CD4-positive, alpha-beta T cell treated with Interleukin-12 subunit alpha and Interleukin-12 subunit beta, for 1 hour (primary cell): ENCODE data around the gene NLRX1.
A peak's percentile ranks its signal among the peaks of the same experiment; 100 is the strongest.
"Not testable (repeated sequence)": the region's sequence is repeated elsewhere in the genome, so short reads cannot be mapped to it uniquely, and the experiment has no call there.

Experiments
- DNase-seq: peaks from one replicate; pipeline ENCODE4 v3.0.0-alpha.2; 2020

NLRX1 gene

DNA sequence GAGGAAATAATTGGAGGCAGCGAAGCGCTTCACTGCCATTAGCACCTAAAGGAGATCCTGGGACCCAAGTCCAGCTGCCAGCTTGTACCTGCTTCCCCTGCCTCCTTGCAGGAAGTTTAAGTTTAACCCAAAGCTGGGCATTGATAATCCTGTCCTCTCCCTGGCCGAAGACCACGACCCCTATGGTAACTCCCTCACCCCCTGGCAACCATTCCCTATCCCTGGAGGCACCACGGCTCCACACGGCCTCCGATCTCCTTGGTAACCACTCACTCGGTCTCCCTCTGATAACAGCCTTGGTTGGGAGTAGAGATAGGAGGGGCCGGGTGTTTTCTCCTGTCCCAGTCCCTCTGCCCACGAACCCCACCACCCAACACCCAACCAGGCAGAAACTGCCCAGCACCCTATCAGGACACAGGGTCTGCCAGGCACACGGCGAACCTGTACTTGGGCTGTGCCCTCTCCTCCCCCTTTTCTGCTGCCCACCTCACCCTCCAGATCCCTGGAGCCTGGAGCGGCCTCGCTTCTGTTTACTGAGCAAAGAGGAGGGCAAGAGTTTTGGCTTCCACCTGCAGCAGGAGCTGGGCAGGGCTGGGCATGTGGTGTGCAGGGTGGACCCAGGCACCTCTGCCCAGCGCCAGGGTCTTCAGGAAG is 17.6 kb downstream of the NLRX1 start:
- no peak for DNase-seq

DNA sequence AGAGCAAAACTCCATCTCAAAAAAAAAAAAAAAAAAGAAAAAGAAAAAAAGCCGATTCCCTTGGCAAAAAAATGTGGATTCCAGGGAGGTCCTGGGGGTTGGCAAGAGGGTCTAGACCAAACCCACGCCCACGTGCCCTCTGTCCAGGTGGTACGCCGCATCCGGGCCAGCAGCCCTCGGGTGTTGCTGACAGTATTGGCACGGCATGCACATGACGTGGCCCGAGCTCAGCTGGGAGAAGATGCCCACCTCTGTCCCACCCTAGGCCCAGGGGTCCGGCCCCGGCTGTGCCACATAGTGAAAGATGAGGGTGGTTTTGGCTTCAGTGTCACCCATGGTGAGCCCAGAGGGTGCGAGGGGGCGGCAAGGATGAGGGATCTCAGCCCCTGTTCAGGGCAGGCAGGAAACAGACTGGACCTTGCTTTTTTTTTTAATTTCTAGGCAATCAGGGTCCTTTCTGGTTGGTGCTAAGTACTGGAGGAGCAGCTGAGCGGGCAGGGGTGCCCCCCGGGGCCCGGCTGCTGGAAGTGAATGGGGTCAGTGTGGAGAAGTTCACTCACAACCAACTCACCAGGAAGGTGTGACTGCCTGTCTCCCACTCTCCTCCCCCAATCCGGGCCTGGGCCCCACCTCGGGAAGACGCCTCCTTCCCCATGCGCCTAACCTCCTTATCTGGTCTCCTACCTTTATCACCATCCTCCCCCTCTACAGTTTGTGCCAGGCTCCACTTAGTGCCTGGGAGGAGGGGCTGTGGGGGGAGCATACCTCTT is 18.8 kb downstream of the NLRX1 start:
- no peak for DNase-seq

DNA sequence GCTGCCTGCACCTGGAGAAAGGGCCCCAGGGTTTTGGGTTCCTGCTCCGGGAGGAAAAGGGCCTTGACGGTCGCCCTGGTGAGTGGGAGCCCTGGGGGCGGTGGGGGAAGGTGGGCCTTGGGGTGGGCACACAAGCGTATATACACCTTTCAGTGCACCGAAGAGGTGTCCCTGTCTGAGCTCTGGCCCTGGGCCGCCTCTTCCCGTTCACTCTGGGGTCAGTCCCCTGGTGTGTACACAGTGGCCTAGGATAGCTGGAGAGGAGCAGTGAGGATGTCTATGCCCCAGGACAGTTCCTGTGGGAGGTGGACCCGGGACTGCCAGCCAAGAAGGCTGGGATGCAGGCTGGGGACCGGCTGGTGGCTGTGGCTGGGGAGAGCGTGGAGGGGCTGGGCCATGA is 19.5 kb downstream of the NLRX1 start:
- no peak for DNase-seq

DNA sequence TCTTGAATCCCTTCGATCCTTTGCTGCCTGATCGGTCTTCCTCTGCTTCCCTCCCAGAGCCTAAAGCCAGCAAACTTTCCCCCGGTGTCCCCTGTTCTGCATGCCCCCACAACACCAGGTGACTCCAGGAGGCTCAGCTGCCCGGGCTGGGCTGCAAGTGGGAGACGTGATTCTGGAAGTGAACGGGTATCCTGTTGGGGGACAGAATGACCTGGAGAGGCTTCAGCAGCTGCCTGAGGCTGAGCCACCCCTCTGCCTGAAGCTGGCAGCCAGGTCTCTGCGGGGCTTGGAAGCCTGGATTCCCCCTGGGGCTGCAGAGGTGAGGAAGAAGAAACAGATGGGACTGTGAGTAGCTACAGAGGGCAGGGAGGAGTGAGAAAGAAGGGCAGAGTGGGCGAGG is 20.4 kb downstream of the NLRX1 start:
- DNase-seq = no peak

DNA sequence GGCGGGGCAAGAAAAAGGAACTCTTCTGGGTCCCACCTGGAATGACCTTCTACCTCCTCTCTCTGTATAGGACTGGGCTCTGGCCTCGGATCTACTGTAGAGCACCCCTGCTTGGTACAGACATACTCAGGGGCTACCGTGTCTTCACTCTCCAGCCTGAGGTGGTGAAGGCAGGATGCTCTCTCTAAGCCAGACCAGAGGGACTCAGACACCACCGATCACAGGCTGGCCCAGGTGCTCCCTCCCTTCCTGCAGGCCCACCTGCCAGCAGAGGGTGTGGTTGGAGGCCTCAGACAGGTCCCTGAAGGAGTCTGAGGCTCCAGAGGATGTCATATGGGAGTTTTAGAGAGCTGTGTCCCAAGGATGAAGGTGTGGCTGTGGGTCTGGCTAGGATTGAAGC is 20.9 kb downstream of the NLRX1 start:
- DNase-seq = no peak

DNA sequence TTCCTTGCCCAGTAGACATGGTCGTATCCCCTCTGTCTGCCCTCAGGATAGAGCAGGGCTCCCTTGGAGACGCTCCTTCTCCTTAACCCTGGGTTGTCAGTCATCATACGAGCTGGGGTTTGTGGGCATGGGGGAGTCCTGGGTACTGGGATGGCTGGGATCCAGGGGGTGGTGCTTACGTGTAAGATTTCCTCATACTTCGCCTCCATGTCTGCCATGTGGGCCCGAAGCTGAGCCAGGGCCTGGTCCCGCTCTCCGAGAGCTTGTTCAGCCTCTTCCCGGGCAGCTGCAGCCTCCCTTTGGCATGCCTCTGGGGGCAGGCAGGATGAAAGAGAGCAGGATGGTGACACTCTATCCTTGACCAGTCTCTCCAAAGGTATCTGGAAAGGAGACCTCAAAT is 22.0 kb downstream of the NLRX1 start:
- DNase-seq = no peak

DNA sequence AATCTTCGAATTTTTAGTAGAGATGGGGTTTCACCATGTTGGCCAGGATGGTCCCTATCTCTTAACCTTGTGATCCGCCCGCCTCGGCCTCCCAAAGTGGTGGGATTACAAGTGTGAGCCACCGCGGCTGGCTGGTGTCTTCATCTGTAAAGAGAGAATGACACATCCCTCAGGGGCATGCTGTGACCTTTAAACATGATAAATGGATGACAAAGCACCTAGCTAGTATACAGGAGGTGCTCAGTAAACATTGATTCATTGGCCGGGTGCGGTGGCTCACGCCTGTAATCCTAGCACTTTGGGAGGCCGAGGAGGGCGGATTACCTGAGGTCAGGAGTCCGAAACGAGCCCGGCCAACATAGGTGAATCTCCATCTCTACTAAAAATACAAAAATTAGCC is 22.7 kb downstream of the NLRX1 start:
- DNase-seq = not testable (repeated sequence)

DNA sequence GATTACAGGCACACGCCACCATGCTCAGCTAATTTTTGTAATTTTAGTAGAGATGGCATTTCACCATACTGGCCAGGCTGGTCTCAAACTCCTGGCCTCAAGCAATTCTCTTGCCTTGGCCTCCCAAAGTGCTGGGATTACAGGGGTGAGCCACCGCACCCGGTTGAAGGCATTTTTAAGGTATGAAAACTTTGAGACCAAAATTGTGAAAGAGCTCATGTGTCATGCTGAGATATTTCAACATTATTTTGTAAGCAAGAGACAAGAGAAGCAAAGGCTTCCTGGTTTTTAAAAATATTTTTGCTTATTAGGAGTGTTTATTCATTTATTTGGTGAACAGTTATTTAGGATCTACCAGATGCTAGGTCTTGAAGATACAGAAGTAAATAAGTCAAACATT is 23.6 kb downstream of the NLRX1 start:
- no peak for DNase-seq

DNA sequence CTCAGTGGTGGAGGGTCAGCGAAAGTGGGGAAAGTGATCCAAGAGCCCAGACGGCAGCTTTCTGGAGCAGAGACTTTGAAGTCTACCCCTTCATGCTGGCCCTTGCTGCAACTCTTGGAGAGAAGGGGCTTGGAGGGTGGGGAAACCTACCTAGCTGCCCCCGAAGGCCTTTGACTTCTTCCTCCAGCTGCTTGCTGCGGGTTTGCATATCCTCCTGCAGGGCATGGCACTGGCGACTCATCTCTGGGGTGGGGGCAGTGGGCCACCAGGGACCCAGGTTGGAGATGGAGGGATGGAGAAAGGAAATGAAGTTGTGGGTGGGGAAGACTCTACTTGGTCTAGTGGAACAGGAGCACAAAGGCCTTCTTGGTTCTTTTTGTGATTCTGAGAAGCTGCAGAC is 24.5 kb downstream of the NLRX1 start:
- no peak for DNase-seq

DNA sequence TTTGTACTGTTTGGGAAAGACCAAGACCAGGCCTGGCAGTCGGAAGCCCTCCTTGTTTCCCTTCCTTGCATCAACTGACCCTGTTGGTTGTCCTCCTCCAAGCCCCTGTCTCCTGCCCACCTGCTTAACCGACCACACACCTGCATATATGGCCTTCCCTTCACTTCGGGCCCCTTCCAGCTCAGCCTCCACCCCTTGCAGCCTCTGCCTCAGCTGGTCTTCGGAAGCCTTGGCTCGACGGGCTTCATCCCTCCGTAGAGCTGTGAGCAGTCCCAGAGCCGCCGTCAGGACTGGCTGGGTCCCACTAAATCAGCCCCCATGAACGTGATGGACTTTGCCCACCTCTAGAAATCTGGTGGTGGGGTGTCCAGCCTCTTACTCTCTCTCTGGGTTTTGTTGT is 25.1 kb downstream of the NLRX1 start:
- DNase-seq = no peak

DNA sequence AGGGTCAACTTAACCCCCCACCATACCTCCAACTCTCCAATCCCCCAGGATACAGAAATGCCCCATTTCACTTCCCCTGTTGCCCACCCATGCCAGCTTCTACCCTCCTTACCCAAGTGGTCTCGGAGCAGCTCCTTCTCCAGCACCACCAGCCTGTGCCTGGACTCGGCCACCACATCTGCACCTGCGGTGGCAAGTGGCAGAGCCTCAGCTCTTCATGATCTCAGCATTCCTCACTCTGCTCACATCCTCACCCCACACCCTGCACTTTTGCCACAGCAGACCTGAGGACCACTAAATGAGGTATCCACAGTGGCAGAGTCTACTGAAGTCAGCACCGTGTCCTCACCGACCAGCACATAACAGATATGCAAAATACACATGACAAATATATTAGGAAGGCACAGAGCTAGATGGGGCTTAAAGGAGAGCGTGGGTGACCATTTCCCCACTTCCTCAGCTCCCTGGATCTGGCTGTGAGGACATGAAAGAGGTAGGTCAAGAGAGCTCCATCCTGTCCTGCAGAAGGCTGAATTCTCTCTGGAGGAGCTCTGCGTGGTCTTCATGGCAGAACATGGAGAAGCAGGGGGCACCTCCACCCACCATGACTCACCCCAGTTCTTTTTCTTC is 26.4 kb downstream of the NLRX1 start:
- no peak for DNase-seq

DNA sequence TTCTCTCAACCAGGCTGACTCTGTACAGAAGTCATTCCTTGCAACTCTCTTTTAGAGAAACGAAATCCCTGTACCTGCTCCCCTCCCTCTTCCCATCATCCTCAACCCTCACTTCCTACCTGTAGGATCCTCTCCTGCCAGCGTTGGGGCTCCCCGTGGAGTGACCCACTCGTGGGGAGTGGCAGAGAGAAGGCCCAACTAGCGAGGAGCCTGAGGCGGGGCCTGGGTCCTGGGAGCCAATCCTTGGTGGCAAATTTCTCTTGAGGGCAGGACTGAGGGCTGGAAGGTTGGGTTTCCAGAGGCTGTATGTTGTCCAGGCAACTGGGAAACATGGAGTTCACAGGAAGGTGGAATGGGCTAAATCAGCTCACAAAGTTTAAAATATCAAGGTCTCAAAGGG is 27.2 kb downstream of the NLRX1 start:
- no peak for DNase-seq

DNA sequence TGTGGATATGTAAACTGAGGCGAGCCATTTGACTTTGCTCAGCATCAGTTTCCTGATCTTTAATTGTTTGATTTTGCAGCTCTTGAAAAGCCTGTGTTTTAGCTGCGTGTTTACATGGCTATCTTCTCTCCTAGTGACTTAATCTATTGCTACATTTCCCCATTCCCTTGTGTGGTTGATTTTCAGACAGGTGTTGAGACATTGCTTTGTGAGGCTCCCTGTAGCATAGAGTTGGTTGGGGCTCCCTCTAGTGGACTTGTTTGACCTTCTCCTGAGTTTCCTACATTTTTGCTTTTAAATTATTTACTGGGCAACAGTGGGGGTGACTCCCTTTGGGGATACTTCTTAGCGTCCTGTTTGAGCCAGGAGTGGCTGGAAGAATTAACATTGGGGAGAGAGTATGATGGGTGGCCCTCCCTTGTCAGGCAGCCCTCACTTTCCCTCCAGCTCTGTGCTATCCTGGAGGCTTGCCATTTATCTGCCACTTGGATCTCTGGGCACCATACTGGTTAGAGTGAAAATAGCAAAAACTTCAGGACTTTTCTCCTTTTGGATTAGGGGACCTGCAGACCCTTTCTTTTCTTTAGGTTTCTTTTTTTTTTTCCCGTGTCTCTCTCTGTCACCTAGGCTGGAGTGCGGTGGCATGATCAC is 28.4 kb downstream of the NLRX1 start:
- peak; percentile 85 for DNase-seq

DNA sequence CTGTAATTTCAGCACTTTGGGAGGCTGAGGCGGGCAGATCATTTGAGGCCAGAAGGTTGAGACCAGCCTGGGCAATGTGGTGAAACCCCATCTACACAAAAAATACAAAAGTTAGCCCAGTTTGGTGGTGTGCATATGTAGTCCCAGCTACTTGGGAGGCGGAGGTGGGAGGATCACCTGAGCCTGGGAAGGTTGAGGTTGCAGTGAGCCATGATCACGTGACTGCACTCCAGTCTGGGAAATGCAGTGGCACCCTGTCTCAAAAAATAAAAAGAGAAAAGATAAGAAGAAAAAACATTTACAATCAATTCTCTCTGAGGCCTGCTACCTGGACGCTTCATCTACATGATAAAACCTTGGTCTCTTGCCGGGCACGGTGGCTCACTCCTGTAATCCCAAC is 30.4 kb downstream of the NLRX1 start:
- no peak for DNase-seq

DNA sequence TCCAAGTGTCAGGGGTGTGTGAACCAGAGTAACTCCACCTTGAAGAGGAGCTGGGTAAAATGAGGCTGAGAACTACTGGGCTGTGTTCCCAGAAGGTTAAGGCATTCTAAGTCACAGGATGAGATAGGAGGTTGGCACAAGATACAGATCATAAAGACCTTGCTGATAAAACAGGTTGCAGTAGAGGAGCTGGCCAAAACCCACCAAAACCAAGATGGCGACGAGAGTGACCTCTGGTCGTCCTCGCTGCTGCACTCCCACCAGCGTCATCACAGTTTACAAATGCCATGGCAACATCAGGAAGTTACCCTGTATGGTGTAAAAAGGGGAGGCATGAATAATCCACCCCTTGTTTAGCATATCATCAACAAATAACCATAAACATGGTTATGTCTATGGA is 32.7 kb downstream of the NLRX1 start:
- DNase-seq = not testable (repeated sequence)

DNA sequence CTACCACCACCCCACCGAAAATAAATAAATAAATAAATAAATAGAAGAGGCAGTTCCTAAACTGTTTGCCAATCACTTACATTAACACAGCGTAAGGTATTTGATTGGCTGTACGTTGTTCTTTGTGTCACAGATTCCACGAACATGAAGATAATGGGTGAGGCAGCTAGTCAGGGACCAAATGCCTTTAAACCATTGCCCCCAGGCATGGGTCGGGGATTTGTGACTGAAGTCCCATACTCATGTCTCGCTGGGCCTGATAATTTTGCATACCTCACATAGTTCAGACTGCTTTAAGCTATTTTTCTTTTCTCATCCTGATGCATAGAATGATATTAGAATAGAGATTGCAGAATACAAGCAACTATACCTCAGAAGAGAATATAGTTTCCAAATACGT is 34.0 kb downstream of the NLRX1 start:
- DNase-seq = no peak

DNA sequence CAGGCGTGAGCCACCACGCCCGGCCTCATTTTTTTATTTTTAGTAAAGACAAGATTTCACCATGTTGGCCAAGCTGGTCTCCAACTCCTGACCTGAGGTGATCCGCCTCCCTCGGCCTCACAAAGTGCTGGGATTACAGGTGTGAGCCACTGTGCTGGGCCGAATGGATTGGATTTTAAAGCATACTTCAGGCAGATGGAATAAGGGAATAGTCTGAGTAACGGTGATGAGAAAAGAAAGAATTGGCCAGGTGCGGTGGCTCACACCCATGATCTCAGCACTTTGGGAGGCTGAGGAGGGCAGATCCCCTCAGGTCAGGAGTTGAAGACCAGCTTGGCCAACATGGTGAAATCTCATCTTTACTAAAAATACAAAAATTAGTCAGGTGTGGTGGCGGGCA is 35.5 kb downstream of the NLRX1 start:
- no peak for DNase-seq

DNA sequence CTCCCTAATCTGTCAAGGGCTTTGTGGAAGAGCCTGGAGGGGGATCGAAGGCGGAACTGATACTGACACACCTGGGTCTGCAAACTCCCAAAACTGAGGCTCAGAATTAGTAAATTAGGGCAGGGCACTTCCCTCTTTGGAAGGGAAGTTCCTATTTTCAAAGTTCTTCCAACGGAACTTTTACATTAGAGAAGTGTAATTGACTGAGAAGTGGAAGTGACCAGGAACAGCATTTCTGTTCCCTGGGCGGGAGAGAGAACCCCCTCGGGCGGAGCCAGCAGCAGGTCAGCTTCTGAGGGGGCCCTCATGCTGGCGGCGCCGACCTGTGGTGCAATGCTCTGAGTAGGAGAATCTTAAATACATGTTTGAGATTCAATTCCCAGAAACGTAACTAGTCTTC is 36.6 kb downstream of the NLRX1 start:
- no peak for DNase-seq

DNA sequence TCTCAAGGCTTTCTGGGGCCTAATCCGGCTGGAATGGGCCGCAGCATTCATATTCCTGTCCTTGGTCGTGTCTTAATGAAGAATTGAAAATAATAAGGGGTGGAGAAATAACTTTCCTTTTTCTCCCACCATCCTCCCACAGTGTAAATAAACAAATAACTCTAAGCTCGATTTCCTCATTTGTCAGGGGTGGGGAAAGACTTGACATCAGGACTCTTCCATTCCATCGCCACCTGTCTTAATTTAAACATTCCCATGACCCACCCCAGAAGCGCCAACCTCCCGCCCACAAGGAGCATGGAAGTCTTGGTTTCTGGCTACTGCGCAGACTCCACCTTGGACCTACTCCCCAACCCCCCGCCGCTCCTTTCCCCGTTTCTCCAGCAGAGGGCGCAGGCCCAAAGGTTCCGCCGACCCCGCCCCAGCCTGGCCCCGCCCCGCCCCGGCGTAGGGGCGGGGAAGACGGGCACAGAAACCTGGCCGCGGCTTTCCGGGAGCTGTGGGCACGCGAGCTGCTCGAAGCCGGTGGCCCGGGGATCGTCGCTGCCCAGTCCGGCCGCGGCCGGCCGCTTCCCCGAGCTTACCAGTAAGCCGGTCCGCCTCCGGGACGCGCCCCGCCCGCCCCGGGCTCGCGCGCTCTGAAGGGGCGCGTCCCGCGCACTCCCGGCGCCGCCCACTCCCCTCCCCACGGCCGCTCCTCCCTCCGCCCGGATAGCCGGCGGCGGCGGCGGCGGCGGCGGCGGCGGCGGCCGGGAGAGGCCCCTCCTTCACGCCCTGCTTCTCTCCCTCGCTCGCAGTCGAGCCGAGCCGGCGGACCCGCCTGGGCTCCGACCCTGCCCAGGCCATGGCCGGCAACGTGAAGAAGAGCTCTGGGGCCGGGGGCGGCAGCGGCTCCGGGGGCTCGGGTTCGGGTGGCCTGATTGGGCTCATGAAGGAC is 37.3 kb downstream of the NLRX1 start, which contains the start of gene CBL:
Gene CBL (plus strand): TSS at position 766 of the 937 bp plus-strand sequence. CDS start 79 bp downstream, at position 845.
- DNase-seq = peak; percentile 95

DNA sequence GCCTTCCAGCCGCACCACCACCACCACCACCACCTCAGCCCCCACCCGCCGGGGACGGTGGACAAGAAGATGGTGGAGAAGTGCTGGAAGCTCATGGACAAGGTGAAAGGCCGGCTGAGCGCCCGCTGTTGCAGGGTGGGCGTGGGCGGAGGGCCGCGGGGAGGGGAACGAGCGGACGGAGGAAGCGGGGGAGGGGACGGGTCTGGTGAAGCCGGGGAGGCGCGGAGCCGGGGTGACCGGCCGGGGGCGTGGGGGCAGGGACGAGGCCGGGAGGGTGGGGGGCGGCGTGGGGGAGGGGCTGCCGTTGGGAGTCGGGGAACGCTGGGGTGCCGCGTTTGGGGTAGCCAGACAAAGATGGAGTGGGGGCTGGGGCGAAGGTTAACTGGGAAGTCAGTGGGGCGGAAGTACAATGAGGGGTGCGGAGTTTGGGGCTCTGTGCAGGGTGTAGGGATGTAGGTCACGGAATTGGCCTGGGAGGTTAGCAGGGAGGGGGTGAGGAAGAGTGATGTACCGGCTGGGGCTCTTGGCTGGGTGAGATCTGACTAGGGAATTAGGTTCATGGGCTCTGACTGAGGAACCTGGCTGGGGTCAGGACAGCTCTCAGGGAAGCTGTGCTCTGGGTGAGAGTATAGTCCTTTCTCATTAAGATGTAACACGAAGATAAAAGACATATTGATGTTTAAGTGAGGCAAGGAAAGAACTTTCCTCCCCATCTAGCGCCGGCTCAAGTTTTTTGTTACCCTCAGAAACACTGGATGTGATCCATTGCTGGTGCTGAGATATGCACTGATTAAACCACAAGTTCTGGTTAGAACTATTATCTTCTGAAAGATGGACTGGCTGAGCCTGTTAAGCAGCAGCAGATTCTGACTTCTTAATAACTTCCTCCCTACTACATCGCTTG is 38.2 kb downstream of the NLRX1 start:
- peak; percentile 46 for DNase-seq

DNA sequence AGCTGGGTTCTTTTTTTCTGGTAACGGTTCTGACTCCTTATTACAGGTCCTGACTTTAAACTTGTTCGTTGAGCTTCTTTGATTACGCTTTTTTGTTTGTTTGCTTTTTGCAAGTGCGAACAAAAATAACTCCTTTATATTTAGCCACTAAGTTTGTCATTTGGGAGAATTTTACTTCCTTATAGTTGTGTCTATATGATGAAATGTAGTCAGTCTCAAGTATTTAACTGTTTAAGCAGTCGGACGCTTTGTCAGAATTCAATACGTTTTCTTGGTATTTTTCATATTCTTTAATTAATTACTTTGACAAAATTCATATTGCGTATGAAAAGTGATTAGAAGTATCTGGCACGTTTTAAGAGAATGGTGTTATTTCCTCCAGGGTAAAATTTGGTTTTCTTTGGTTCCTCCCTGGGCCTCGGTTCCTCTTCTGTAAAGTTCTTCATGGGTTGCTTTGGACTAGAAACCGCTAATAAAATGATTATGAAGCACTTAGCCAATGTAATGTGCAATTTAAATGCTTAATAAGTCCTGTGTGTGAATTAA is 39.0 kb downstream of the NLRX1 start:
- no peak for DNase-seq
